GM23338 (cell line): Measurements from ENCODE around the gene PDE7B.

ENCODE experiments used
- CREB1 ChIP-seq: fragments of 250-450 bp; sonication (Bioruptor Pico); IDR thresholded peaks from 2 replicates; pipeline ENCODE4 v1.5.0; 2020; ENCODE audit warnings: low read depth, mild to moderate bottlenecking, moderate library complexity
- CTCF ChIP-seq, 2 experiments: fragments of 200-600 bp in 1 of 2; sonication (generic) in 1 of 2; conservative IDR thresholded peaks; 2 replicates each; pipeline versions ENCODE4 v1.5.1 to v1.6.1; 2016 to 2017; ENCODE audit warnings: antibody characterized with exemption in 2 of 2, low read depth in 2 of 2, mild to moderate bottlenecking in 2 of 2, moderate library complexity in 1 of 2
- EZH2phosphoT487 ChIP-seq: fragments of 200-600 bp; sonication (generic); IDR thresholded peaks from one replicate; pipeline ENCODE4 v1.8.1; 2018; ENCODE audit warnings: antibody characterized with exemption; ENCODE audit not compliant: unreplicated experiment
- NANOG ChIP-seq: IDR thresholded peaks from 2 replicates; pipeline ENCODE4 v1.6.1; 2016; ENCODE audit warnings: antibody characterized with exemption, borderline replicate concordance
- POLR2AphosphoS5 ChIP-seq: IDR thresholded peaks from 2 replicates; pipeline ENCODE4 v1.6.1; 2016; ENCODE audit warnings: antibody characterized with exemption, low read depth
- REST ChIP-seq: IDR thresholded peaks from one replicate; pipeline ENCODE4 v1.6.1; 2018; ENCODE audit warnings: antibody characterized with exemption; ENCODE audit not compliant: unreplicated experiment

- no peak for TF ChIP-seq CTCF (conservative IDR thresholded peaks at IDR 0.05; ENCODE audit: low read depth in 2 of 2)
- no peak for TF ChIP-seq NANOG
- TF ChIP-seq POLR2AphosphoS5: no peak
- no peak for TF ChIP-seq EZH2phosphoT487
- no peak for TF ChIP-seq CREB1 (CRISPR knock-in tag)
- no peak for TF ChIP-seq REST
These were observed 375.3 kb downstream of the PDE7B start for GRCh38 chr6:136226674-136227377.
